Activated T-helper 9 cell treated with anti-CD3 and anti-CD28 coated beads, Interleukin-2, amount 50 U/mL, for 16 hours (primary cell): ENCODE data around the gene ANO2.

Source experiments
- DNase-seq: peaks from one replicate; pipeline ENCODE4 v3.0.0-alpha.2; 2020; ENCODE audit warnings: low read depth

ANO2 gene

DNA sequence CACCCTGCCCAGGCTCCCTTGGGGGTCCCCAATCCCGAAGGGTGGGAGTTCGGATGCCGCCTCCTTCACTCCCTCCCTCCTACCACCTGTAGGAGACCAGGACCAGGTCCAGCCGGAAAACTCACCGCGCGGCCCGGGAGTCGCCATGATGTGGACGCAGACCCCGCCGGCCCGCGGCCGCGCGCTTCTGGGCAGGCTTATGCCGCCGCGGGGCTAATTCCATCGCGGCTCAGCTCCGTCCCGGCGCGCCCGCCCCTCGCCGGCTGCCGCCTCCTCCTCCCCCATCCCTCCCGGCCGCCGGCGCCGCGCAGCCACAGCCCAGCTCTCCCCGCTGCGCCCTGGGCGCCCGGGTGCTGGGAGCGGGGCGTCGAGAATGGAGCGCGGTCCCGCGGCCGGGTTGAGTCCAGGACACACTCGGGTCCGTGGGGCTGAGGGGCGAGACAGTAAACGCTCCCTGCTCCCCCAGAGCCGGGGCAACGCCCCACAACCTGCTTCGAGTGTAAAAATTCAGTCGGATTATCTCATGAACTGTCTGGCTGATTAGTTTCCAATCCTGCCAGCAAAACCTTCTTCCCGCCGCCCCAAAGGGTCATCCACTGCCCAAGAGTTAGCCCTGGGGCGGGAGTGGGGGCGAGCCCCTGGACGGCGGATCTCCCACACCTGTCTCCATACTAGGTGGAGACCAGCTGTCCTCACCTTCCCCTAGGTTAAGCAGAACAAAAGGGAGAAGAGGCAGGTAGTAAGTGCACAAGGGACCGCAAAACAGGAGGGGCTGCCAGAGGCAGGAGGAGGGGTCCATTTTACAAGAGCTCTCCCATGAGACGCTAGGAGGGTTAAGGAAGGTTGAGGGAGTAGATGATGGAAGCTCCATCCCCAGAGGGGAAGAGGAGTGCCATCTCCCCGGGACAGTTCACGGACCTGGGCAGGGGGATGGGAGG lies at the start of gene ANO2:
Gene ANO2 (minus strand): TSS at position 189 of the 938 bp plus-strand sequence. CDS start 42 bp downstream, at position 147.
- no peak for DNase-seq

DNA sequence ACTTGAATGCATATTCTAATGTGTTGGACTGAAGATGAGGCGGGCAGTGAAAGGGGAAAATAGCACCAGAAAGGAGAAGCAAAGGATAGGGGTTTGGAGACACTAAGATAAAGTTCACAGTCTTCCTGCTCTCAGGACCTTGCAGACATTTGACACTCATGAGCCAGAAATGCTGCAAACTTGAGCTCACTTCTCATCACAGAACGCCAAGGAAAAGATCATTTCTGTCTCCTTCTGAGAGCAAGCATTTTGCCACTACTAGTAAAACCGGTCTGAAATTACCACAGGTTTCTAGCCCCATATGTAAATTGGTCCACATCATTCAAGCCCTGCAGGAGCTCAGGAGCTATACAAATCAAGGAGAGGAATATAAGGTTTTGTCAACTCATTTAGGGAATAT lies 44.6 kb upstream of the ANO2 start:
- no peak for DNase-seq

DNA sequence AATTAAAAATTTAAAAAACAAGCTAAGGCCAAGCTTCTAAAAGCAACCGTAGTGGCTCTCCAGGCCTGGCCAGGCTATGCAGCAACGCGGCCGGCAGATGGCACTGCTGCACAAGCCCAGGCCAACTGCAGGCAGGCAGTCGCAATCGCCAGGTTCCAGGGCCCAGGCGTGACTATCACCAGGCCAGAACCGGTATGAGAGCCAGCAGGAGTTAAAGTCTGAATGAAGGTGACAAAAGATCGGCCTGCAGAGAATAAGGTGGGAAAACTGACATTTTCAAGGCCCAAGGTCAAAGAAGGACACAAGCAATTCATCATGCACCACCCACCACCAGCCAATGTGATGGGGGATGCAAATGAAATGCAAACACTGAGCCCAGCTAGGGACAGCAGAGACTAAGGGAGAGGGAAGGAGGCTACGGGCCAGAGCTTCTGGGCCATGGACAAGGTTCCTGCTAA lies 43.6 kb upstream of the ANO2 start:
- peak; percentile 49 for DNase-seq

DNA sequence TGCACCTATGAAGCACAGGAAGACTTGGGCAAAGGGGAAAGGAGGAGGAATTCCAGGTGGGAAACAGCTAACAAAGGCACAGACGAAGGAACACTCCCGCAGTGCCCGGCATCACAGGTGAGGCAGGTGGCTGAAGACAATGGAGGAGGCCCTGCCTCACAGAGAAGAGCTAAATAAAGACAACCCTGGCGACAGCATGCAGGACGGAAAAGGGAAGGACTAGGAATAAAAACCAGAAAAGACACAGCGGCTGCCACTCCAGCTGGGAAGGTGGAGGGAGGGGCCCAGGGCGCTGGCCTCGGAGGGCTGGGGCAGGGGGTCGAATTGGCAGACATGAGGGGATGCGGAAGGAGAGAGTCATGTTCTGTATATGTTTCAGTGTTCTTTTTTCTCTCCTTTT lies 43.0 kb upstream of the ANO2 start:
- DNase-seq, result no peak

DNA sequence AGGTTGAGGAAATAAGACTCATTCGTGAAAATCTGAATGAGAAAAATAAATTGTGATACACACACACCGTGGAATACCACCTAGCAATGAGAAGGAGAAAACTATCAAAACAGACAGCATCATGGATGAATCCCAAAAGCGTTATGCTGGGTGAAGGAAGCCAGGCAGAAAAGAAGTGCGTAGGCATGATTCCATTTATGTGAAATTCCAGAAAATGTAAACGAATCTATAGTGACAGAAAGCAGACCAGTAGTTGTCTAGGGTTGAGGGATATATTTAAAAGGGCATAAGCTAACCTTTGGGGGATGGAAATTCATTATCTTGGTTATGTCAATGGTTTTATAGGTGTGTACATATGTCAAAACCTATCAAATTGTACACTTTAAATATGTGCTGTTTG lies 42.5 kb upstream of the ANO2 start:
- no peak for DNase-seq

DNA sequence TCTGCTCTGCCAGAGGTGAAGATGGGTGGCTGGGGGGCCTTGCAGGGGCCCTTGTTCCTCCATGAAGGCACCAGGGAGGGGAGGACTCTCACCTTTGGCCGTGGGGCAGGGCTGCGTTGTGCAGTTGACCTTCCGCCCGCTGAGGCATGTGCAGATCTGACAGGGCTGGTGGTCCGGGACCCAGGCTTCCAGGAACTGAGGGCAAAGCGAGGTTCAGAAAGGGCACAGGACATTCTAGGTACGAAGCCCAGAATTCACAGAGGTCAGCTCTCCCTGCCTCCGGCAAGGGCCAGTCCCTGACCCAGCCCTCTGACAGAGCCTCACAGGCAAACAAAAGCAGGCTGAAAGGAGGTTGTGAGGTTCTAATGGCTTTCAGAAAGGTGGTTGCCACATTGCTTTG lies 40.4 kb upstream of the ANO2 start:
- no peak for DNase-seq

DNA sequence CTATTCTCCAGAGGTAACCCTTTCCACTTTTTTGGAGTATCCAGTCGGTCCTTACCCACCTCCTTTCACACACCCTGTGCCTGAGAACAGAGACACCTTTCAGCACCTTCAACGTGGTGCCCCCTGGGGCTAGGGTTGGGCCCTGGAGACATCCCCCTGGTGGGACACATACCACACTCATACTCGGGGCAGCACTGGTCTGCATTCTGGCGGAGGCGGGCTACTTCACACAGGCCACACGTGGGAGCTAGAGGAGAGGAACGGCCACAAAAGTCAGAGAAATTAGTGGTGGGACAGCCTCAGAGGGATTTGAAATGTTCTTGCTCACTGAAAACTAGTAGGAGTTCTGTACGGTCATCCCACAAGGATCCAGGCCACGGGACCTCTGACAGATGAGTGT lies 39.8 kb upstream of the ANO2 start:
- DNase-seq, result no peak

DNA sequence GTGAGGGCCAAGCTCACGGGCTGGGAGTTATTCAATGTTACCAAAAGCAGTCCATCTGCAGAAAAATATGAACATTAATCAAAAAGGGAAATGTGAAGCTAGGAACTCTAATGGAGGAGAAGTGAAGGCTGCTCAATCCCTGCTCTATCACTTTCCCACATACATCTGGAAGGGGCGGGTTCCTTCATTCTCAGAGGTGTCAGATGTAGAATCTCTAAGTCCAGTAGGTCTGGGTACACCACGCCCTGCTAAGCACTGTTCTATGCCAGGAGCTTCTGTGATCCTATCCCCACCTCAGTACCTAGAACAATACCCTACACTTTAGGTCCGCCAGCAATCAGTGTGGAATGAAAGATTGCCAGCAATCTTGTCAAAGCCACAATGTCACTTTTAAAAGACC lies 37.0 kb upstream of the ANO2 start:
- DNase-seq, result no peak

DNA sequence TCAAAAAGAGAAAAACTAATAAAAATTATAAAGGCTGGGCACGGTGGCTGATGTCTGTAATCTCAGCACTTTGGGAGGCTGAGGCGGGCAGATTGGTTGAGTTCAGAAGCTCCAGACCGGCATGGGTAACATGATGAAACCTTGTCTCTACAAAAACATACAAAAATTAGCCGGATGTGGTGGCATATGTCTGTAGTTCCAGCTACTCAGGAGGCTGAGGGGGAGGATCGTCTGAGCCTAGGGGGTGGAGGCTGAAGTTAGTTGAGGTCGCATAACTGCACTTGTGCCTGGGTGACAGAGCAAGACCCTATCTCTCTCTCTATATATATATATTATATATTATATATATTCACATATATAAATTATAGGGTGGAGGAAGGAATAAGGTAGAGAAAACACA lies 32.5 kb upstream of the ANO2 start:
- DNase-seq, result no peak

DNA sequence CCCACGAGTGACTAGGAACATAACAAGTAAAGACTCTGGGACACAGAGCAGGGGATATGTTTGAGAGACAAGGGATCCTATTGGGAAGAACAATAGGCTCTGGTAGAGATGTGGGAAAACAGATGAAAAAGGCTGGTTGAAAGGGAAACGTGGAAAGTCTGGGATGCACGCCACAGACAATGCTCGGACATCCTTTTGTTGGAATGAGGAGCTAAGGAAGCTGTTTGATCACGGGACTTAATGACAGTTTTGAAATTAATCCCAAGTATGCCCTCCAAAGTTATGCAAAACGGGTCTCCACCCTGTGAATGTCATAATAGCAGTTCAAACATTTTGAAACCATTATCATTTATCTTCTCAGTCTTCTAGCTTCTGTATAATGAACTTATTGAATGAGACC lies 31.7 kb upstream of the ANO2 start:
- no peak for DNase-seq

DNA sequence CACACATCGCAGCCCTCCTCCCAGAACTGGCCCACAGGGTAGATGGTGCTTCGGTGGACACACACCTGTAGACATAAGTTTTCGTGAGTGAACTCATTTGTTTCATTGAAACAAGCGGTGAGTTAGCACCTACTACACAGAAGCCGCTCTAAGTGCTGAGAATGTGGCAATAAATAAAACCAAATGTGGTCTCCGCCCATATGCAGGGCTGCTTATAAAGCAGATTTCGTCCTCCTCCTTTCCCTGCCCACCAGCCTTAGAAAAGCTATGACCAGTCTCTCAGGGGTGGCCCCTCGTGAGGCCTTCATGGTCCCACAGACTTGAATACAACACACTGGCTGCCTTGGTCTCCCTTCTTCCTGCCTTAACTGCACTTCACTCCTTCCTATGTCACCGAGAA lies 31.1 kb upstream of the ANO2 start:
- DNase-seq, result no peak

DNA sequence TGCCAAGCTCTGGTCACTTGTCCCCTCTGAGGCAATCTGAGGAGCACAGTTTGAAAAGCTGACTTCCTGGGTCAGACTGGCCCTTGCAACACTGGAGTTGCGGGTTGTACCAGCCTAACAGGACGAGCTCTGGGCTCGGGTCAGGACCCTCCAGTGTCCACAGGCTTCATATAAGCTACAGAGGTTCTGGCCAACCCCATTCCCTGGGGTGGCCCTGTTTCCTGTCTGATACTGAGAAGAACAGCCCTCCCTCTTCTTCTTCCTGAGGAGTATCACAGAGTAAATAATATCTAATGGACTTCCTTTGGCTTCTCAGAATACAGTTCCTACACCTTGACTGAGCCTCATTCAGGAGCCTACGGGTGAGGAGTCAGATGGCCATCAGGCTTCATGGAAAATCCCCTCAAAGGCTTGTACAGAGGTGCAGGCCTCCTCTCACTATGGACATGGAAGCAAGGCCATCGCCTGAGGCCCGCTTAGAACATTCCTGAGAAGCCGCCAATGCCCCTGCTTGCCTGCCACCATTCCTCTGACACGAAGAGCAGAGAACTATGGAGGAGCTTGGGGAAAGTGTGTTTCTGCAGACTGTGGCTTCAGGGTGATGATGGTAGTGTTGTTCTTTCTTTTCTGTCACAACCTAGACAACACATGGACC lies 28.5 kb upstream of the ANO2 start:
- DNase-seq, result no peak

DNA sequence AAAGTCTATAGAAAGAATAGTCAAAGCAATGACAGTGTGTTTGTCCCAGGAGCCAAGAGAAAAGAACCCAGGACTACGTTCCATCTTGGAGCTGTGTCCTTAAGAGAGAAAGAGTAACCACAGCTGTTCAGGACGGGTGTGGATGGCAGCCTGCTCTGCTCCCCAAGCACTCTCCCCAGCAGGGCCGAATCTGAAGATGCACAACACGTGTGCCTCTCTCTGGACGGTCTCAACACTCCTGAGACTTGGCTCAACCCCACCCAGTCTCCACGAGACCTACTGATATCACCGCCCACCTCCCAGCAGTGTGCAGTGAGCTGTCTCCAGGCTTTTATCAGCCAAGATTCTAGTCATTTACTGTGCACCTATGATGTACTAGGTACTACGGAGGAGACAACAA lies 27.3 kb upstream of the ANO2 start:
- no peak for DNase-seq

DNA sequence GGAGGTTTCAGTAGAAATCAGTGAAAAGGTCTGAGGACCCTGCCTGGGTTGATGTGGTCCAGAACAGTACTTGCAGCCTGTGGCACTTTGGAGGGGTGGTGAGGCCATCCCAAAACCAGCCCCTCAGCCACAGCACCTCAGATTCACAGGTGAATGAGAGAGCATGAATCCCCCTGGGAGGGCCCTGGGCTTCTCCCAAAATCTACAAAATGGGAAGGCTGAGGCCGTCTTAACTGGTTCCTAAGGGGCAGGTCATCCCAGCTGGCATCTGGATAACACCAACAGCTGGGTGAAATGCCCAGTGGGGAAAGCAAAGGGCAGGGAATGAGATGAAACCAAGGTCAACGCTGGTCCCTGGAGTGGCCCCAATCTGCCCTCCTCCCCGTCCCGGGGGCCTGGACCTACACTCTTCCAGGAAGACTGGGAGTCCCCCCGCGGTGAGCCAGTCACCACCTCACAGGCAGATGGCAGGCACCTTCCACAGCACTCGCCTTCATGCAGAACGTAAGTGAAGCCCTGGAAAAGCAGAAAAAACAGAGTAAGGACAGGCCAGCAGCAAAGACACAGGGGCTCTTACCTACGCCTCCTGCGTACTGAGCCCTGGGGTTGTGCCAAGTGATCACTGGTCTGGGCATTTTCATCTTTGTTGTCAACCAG lies 26.3 kb upstream of the ANO2 start:
- no peak for DNase-seq

DNA sequence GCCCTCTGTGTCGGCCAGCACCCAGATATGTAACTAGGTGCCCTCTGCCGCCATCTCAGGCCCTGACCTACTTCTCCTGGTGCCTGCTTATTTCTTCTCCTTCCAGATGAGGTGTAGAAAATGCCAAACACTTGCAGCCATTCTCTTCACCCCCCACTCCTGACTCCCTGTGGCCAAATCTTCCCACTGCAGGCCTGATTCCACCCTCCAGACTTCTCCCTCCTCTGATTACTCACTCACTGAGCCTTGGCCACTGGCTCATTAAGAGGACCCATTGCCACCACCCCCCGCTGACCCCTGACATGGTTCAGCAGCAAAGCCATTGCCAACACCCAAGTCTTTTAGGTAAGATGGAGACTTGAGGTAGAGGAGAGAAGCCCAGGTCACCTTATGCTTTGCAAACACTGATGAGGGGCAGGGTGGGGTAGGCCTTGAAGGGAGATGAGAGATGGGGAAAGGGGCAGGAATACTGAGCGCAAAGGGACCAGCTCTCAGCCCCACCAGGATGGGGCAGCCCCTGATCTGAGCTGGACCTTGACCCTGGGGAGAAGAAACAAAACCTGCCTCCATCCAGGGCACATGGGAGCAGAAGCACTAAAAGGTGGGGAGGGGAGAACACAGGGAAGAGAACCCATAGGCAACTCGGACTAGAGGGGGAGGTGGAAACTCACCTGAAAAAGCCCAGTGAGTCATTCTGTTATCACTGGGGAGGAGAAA lies 25.1 kb upstream of the ANO2 start:
- no peak for DNase-seq

DNA sequence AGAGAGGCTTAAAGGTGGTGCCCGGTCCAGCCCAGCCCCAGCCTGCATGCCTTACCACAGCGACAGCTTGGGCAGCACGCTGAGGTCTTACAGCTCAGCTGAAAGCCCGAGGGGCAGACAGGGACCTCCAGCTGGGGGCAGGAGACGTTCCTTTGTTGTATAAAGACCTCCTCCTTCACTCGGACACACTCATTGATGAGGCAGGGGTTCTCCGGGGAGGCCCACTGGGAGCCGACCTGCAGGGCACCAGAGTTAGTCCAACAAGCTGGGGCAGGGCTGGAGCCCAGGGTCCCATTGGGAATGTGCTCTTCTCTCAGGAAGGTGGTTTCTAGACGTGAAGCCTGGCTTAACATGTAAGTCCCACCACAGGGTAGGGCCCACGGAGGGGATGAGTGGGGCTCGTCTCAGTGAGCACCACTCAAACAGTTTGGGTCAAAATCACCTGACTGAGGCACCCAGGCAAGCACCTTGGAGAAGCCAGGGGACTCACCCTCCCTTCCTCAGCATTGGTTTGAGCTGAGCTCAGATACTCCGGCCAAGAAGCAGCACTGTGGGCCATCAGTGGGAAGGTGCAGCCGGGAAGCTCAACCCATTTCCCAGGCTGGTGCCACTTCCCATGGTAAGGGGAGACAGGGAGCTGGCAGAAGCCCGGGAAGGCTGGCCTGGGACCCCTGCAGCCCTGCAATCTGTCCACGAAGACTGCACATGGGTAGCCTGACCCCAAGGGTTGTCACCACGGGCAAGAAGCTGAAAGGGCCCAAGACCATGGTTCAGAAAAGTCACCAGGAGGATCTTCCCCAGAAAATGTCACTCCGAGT lies 24.3 kb upstream of the ANO2 start:
- DNase-seq, result no peak

DNA sequence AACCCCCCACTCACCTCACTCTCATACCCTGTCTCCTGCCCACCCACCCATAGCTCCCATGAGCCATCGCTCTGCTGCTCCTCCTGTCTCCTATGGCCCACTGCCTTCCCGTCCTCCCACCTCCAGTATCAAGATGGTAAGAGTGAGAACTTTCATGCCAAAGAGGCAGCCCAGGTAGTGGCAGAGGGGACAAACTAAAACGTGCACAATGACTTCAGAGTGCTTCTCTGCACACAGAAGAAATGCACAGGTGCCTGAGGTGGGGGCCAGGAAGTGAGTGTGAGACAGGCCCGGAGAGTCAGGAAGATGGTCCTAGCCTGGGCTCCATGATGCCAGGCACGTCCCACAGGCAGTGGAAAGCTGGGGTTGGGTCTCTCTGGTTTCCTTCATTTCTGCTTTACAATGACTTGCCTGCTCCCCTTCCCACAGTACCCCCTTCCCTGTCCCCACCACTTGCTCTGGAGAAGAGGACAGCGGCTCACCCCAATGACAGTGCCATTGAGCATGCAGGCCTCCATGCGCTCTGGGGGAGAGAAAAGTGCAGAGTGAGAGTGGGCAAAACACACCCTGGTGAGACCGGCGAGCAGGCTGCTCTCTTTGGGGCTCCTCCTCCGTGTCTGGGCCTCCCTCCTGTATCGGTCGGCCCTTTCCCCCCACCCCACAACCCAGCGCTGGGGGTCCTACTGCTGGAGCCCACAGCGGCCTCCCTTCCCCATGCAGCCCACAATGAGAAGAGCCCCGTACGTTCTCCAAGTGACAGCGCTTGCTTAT lies 22.8 kb upstream of the ANO2 start:
- no peak for DNase-seq

DNA sequence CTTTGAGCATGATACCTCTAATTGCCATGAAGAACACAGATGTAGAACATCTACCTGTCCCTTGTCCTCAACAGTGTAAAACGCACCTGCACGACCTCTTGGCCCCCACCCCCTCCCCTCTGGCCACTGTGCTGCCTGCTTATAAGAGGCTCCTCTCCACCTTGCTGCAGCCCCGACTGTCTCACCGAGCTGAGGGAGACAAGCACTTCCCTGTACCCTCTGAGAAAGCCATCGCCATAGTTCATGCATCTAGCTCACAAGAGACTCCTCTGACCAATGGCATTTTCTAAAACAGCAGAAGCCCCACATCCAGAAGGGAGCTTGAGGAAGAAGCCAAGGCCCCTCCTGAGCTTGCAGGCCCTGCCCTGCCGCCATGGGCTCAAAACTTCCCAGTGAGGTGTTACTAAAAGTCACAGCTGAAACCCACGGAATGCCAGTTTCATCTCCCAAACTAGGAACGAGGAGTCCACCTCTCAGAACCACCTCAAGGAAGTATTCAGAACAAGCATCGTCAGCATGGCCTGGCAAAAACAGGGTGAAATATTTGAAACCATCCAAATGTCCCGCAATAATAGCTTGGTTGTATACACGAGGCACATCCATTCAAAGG lies 21.5 kb upstream of the ANO2 start:
- DNase-seq, result no peak

DNA sequence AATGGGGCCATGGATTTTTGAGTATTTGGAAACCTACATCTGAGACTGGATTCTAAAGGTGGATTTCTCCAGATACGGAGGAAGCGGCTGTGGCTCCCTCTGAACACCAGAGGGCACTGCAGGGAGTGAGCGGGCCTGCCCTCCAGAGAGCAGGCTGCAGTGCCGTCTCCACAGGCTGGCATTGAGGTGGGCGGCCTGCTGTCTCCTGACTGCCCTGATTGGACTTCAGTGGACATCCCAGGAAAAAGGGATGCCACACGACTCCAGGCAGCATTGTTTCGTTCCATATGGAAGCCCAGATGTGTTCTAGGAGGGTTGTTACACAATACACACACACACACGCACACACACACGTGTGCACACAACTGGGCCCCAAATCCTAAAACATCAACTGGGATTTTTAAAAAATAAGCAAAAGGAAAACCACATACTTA lies 20.9 kb upstream of the ANO2 start:
- DNase-seq, result peak; percentile 11
